ENCODE results near the gene CLEC11A. TPM values are rescaled to one million over a fixed set of nuclear protein-coding genes. Genes with fewer than 3 reads are reported as not detected.

CLEC11A gene
- total RNA-seq, 4 donors from 2014 or later = 3.3 to 4.6 (median 4.0) TPM; not detected in 1

DNA sequence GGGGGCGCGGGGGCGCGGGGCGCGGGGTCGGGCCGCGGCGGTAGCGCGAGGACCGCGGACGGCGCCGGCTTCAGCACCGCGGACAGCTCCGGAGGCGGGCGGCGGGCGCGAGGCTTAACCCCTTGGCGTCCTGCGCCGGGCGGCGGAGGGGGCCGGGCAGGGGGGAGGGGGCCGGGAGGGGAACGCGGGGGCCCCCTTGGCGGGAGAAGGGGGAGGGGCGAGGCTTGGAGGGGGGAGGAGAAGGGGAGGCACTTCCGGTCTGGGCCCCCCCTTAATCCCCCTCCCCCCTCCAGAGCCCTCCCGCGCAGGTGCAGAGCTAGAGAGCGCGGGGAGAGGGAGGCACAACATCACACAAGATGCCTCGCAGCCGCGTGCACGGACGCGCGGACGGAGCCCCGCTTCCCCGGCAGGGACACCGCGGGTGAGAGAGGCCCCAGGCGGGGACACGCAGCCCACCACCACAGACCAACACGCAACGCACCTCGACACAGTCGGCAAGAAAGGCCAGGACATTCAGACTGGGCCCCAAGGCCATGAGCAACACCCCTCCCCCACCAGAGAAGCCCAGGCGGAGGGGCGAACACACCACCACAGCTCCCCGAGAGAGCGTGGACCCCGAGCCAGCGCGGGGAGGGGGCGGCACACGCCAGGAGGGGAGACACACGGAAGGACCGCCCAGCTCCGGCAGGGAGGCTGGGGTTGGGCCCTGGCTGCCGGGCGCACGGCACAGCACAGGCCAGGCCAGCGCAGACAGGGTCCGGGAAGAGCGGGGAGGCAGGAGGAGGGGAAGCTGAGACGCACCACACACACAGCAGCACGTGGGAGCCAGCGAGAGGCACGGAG is 27.7 kb upstream of the CLEC11A start:
- DNase-seq = no peak
- Histone ChIP-seq H3K27me3 (peaks cover 0 to 20% of the 10 kb centered on the region in 2 donors), H3K36me3 (no peaks in the 10 kb centered on the region), H3K9me3 (peaks cover 0 to 4% (median 0%) of the 10 kb centered on the region in 4 donors), H3K4me3 (no peak overlapping the region), H3K4me1 (no peaks in the 10 kb centered on the region), H3K27ac (no peak overlapping the region)
- TF ChIP-seq CTCF (IDR thresholded peaks at IDR 0.05) (no peak), POLR2A (IDR thresholded peaks at IDR 0.05) (no peak)

- H3K27ac ChIP-seq = no peak overlapping the region
- H3K9me3 ChIP-seq = peaks cover 0 to 4% (median 0%) of the 10 kb centered on the region in 4 donors
- TF ChIP-seq CTCF (IDR thresholded peaks at IDR 0.05) = no peak
- no peak for TF ChIP-seq POLR2A (IDR thresholded peaks at IDR 0.05)
- H3K36me3 ChIP-seq = no peaks in the 10 kb centered on the region
- no peaks in the 10 kb centered on the region for H3K4me1 ChIP-seq
- H3K4me3 ChIP-seq = no peak overlapping the region
- peaks cover 0 to 20% of the 10 kb centered on the region in 2 donors for H3K27me3 ChIP-seq
- DNase-seq = no peak
Measured at GRCh38 chr19:50696094-50696483, 27.1 kb upstream of the CLEC11A start.

- no peak overlapping the region for H3K4me3 ChIP-seq
- no peak for TF ChIP-seq CTCF (IDR thresholded peaks at IDR 0.05)
- TF ChIP-seq POLR2A (IDR thresholded peaks at IDR 0.05) = no peak
- DNase-seq = no peak
- no peaks in the 10 kb centered on the region for H3K36me3 ChIP-seq
- H3K27me3 ChIP-seq = peaks cover 0 to 20% of the 10 kb centered on the region in 2 donors
- H3K9me3 ChIP-seq = peaks cover 0 to 4% (median 0%) of the 10 kb centered on the region in 4 donors
- H3K27ac ChIP-seq = no peak overlapping the region
- no peaks in the 10 kb centered on the region for H3K4me1 ChIP-seq
Measured at GRCh38 chr19:50697414-50698124, 25.6 kb upstream of the CLEC11A start.

DNA sequence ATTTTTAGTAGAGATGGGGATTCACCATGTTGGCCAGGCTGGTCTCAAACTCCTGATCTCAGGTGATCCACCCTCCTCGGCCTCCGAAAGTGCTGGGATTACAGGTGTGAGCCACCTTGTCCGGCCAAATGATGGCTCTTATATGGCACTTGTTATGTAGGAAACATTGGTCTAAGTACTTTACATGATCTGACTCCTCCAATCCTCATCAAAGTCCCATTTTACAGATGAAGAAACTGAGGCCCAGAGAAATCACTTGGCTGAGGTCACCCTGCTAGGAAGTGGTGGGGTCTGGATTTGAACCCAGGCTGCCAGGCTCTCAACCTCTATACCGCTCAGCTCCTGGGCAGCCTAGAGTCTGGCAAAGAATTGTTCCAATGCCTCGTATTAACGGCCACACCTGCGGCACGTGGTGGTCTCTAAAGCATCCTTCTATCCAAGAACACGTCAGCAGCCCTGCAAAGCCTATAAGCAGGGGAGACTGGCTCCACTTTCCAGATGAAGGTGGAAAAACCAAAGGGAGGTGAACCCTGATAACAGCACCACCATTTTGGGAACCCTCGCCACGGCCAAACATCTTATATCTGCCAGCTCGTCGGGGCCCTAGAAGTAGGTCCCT is 21.7 kb upstream of the CLEC11A start:
- H3K9me3 ChIP-seq = no peaks in the 10 kb centered on the region
- no peaks in the 10 kb centered on the region for H3K4me1 ChIP-seq
- no peaks in the 10 kb centered on the region for H3K27me3 ChIP-seq
- H3K4me3 ChIP-seq = no peak overlapping the region
- TF ChIP-seq CTCF (IDR thresholded peaks at IDR 0.05) (no peak), POLR2A (IDR thresholded peaks at IDR 0.05) (no peak)
- no peak overlapping the region for H3K27ac ChIP-seq
- DNase-seq = no peak
- no peaks in the 10 kb centered on the region for H3K36me3 ChIP-seq

DNA sequence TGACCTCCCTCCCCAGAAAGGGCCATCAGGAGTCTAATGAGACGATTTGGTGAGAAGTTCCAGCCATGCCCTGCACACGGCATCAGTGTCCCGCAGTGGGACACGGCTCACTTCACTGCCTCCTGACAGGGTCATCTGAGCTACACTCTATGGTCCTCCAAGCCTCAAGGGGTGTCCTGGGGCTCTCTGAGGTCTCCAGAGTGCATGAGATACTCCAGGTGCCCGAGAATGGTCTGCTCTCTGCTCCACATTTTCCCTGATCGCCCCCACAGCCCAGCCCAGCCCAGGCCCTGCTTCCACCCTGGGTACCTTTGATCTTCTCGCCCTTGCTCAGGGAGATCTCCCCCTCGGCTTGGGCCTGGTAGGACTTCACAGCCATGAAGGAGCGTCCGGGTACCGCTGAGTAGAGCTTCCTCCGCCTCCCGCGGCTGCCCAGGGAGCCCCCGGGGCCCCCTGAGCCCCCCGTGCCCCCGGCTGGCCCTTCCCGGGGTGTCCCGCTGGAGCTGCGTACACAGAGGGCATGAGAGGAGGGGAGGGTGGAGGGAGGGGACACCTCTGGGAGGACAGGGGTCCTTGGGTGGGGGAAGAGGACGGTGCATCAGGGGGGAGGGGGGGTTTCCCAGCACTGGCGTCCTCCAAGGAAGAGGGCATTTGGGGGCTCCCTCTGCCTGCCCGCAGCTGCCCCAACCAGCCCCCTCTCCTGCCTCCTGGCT is 20.9 kb upstream of the CLEC11A start:
- Histone ChIP-seq H3K27me3 (no peaks in the 10 kb centered on the region), H3K36me3 (no peaks in the 10 kb centered on the region), H3K9me3 (no peaks in the 10 kb centered on the region), H3K4me3 (no peak overlapping the region), H3K27ac (no peak overlapping the region), H3K4me1 (no peaks in the 10 kb centered on the region)
- TF ChIP-seq CTCF (IDR thresholded peaks at IDR 0.05) (no peak), POLR2A (IDR thresholded peaks at IDR 0.05) (no peak)
- DNase-seq = no peak
